Measurements from ENCODE around the gene HSF4.

The HSF4 gene

GRCh38 chr16:67188798-67189197 lies 24.3 kb downstream of the HSF4 start:
- no peak overlapping the region for H3K4me3 ChIP-seq (ENCODE audit: low read depth, low read length)
- ChIA-PET CTCF (interaction anchor here (0.7 to 1.5 kb wide), 4 partner anchors 38 to 228 kb away, joined by 3 to 6 read pairs (median 4); partner anchors contain the start of genes CES3 and TMEM208), POLR2A (interaction anchor here (1.2 kb wide), 1 partner anchor 10 kb away, joined by 3 read pairs; the partner anchor contains the start of gene ELMO3)
- H3K9me3 ChIP-seq (ENCODE audit: control insufficient read depth, insufficient read depth, low read depth, low read length) = no peaks in the 10 kb centered on the region
- H3K27ac ChIP-seq (ENCODE audit: extremely low read depth, low read depth, low read length) = no peak overlapping the region
- H3K4me1 ChIP-seq (ENCODE audit: control insufficient read depth, insufficient read depth, low read length) = peaks cover 7% of the 10 kb centered on the region
- H3K36me3 ChIP-seq (ENCODE audit: control insufficient read depth in 2 of 2, insufficient read depth in 1 of 2, low read length in 2 of 2) = peaks cover 0 to 10% of the 10 kb centered on the region in 2 experiments; a peak in 2 of 3 replicates
- TF ChIP-seq PRDM1 (tag by site-specific recombination; IDR thresholded peaks at IDR 0.05) (no peak), ZBTB8A (tag by site-specific recombination; IDR thresholded peaks at IDR 0.05) (no peak), ZNF776 (tag by site-specific recombination; IDR thresholded peaks at IDR 0.05; ENCODE audit: borderline replicate concordance) (no peak), ZNF404 (tag by site-specific recombination; IDR thresholded peaks at IDR 0.05) (no peak), ZNF350 (tag by site-specific recombination; IDR thresholded peaks at IDR 0.05) (no peak), SP3 (tag by site-specific recombination; IDR thresholded peaks at IDR 0.05) (no peak)
- TF ChIP-seq, protein P1, sequence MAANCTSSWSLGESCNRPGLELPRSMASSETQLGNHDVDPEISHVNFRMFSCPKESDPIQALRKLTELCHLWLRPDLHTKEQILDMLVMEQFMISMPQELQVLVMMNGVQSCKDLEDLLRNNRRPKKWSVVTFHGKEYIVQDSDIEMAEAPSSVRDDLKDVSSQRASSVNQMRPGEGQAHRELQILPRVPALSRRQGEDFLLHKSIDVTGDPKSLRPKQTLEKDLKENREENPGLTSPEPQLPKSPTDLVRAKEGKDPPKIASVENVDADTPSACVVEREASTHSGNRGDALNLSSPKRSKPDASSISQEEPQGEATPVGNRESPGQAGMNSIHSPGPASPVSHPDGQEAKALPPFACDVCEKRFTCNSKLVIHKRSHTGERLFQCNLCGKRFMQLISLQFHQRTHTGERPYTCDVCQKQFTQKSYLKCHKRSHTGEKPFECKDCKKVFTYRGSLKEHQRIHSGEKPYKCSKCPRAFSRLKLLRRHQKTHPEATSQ (tag by site-specific recombination; IDR thresholded peaks at IDR 0.05) = no peak
- TF ChIP-seq, protein P2, sequence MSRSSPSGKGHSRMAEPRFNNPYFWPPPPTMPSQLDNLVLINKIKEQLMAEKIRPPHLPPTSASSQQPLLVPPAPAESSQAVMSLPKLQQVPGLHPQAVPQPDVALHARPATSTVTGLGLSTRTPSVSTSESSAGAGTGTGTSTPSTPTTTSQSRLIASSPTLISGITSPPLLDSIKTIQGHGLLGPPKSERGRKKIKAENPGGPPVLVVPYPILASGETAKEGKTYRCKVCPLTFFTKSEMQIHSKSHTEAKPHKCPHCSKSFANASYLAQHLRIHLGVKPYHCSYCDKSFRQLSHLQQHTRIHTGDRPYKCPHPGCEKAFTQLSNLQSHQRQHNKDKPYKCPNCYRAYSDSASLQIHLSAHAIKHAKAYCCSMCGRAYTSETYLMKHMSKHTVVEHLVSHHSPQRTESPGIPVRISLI (tag by site-specific recombination; IDR thresholded peaks at IDR 0.05) = no peak

GRCh38 chr16:67190041-67190440 lies 25.5 kb downstream of the HSF4 start, which contains the start of gene EXOC3L1:
EXOC3L1 (minus strand) TSS chr16:67190136; CDS start chr16:67189676, 460 bp downstream.
- CTCF ChIA-PET = interaction anchor here (0.7 to 1.2 kb wide), 2 partner anchors 35 to 174 kb away, joined by 5 to 6 read pairs; no protein-coding TSS in a partner anchor
- Histone ChIP-seq H3K27ac (ENCODE audit: extremely low read depth, low read depth, low read length) (no peak within 1 kb of the TSS), H3K4me3 (ENCODE audit: low read depth, low read length) (no peak within 1 kb of the TSS), H3K36me3 (ENCODE audit: control insufficient read depth in 2 of 2, insufficient read depth in 1 of 2, low read length in 2 of 2) (peaks cover 4 to 23% of the 10 kb centered on the region in 2 experiments; a peak in 2 of 3 replicates), H3K4me1 (ENCODE audit: control insufficient read depth, insufficient read depth, low read length) (peaks cover 7% of the 10 kb centered on the region), H3K9me3 (ENCODE audit: control insufficient read depth, insufficient read depth, low read depth, low read length) (no peaks in the 10 kb centered on the region)
- POLR2A ChIA-PET = interaction anchor here (0.6 kb wide), 1 partner anchor 57 kb away, joined by 4 read pairs; no protein-coding TSS in a partner anchor
- TF ChIP-seq ZNF561 (tag by site-specific recombination; IDR thresholded peaks at IDR 0.05; ENCODE audit: borderline replicate concordance) = no peak
- TF ChIP-seq ZNF514 (tag by site-specific recombination; IDR thresholded peaks at IDR 0.05) = no peak
- TF ChIP-seq KLF9 (tag by site-specific recombination; IDR thresholded peaks at IDR 0.05; ENCODE audit: low read depth) = no peak

DNA sequence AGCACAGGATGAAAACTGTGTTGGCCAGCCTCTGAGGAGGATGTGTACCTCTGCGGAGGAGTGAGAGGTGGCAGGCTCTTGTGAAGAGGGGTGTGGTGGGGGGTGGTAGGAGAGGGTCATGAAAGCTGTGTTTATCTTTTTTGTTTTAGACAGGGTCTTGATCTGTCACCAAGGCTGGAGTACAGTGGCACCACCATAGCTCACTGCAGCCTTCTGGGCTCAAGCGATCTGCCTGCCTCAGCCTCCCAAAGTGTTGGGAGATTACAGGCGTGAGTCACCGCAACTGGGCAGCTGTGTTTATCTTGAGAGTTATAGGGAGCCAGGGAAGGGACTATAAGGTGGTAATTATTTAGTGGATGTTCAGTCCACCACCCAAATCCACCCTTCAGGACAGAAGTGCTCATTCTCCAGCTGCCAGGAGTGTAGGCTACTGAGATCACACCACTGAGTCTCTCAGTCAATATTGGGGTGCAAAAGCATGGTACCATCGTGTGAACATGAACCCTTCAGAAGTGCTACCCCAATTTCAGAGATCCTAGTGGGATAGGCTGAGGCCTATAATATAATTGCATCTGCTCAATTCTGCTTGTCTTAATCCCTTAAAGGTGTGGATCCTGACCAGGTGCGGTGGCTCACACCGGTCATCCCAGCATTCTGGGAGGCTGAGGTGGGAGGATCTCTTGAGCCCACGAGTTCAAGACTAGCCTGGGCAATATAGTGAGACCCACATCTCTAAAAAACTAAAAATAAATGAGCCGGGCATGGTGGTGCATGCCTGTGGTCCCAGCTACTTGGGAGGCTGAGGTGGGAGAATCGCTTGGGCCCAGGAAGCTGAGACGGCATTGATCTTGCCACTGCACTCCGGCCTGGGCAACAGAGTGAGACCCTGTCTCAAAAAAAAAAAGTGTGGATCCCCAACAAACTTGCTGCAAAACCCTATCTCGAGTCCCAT lies 26.2 kb downstream of the HSF4 start:
- H3K36me3 ChIP-seq (ENCODE audit: control insufficient read depth in 2 of 2, insufficient read depth in 1 of 2, low read length in 2 of 2) = peaks cover 7 to 30% of the 10 kb centered on the region in 2 experiments; a peak in 2 of 3 replicates
- H3K9me3 ChIP-seq (ENCODE audit: control insufficient read depth, insufficient read depth, low read depth, low read length) = no peaks in the 10 kb centered on the region
- H3K27ac ChIP-seq (ENCODE audit: extremely low read depth, low read depth, low read length) = no peak overlapping the region
- peaks cover 7% of the 10 kb centered on the region for H3K4me1 ChIP-seq (ENCODE audit: control insufficient read depth, insufficient read depth, low read length)
- ChIA-PET CTCF (interaction anchor here (0.7 to 1.2 kb wide), 2 partner anchors 35 to 175 kb away, joined by 5 to 6 read pairs; no protein-coding TSS in a partner anchor), POLR2A (interaction anchor here (0.6 kb wide), 1 partner anchor 56 kb away, joined by 4 read pairs; no protein-coding TSS in a partner anchor)
- no peak overlapping the region for H3K4me3 ChIP-seq (ENCODE audit: low read depth, low read length)
- TF ChIP-seq PRDM10 (tag by site-specific recombination; IDR thresholded peaks at IDR 0.05) = peak; percentile 54
- no peak for TF ChIP-seq ZNF354C (tag by site-specific recombination; IDR thresholded peaks at IDR 0.05; ENCODE audit: borderline replicate concordance, low read depth)
- TF ChIP-seq ZNF121 (tag by site-specific recombination; IDR thresholded peaks at IDR 0.05) = peak; percentile 89
- peak; percentile 92 for TF ChIP-seq SP7 (tag by site-specific recombination; IDR thresholded peaks at IDR 0.05)
- 0 out of 2 replicates have a peak, but pooled peaks have one; percentile 22 for TF ChIP-seq ZNF398 (tag by site-specific recombination; IDR thresholded peaks at IDR 0.05)
- TF ChIP-seq ZNF830 (tag by site-specific recombination; IDR thresholded peaks at IDR 0.05; ENCODE audit: low read depth) = no peak
- TF ChIP-seq ZBTB17 (tag by site-specific recombination; IDR thresholded peaks at IDR 0.05) = peak; percentile 61
- TF ChIP-seq ZNF660 (tag by site-specific recombination; IDR thresholded peaks at IDR 0.05) = no peak
